Measurements from ENCODE around the gene PAN3.

- TF ChIP-seq EZH2 (IDR thresholded peaks at IDR 0.05): no peak
- no peak for TF ChIP-seq CTCF (IDR thresholded peaks at IDR 0.05)
- no peak for TF ChIP-seq EZH2phosphoT487 (IDR thresholded peaks at IDR 0.05)
Measured at GRCh38 chr13:28320884-28321574, 182.7 kb downstream of the PAN3 start.

All from neural progenitor cell (in vitro differentiated cells).